ENCODE results near the gene TIMP3.

DNA sequence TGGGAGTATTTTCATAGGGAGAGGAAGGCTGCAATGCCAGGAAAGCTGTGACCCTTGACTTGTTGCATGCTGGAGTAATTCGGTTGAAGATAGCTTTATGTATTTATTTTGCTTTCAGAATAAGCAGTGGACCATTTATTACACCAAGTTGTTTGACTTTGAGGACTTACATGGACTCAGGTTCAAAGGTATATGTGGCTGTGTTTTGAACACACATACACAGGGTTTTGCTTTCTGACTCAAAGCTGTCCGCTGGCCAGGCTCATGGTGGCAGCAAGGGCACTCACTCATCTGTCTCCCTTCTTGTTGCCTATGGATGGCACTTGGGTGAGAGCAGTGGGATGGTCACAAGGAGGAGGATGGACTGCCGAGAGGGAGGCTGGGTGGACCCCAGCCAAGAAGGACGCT is 6.5 kb downstream of the TIMP3 start:
- TF ChIP-seq, protein P1, sequence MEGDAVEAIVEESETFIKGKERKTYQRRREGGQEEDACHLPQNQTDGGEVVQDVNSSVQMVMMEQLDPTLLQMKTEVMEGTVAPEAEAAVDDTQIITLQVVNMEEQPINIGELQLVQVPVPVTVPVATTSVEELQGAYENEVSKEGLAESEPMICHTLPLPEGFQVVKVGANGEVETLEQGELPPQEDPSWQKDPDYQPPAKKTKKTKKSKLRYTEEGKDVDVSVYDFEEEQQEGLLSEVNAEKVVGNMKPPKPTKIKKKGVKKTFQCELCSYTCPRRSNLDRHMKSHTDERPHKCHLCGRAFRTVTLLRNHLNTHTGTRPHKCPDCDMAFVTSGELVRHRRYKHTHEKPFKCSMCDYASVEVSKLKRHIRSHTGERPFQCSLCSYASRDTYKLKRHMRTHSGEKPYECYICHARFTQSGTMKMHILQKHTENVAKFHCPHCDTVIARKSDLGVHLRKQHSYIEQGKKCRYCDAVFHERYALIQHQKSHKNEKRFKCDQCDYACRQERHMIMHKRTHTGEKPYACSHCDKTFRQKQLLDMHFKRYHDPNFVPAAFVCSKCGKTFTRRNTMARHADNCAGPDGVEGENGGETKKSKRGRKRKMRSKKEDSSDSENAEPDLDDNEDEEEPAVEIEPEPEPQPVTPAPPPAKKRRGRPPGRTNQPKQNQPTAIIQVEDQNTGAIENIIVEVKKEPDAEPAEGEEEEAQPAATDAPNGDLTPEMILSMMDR (IDR thresholded peaks at IDR 0.05; ENCODE audit: extremely low read depth in 1 of 2, insufficient read depth in 1 of 2, low read depth in 1 of 2, low read length in 2 of 2), result no peak
- TF ChIP-seq POLR2A (IDR thresholded peaks at IDR 0.05; ENCODE audit: low read depth, low read length) (no peak), EZH2 (IDR thresholded peaks at IDR 0.05; ENCODE audit: borderline replicate concordance, low read depth, low read length, severe bottlenecking) (no peak), MYC (IDR thresholded peaks at IDR 0.05; ENCODE audit: low read depth, low read length) (no peak)
- TF ChIP-seq, protein P2, sequence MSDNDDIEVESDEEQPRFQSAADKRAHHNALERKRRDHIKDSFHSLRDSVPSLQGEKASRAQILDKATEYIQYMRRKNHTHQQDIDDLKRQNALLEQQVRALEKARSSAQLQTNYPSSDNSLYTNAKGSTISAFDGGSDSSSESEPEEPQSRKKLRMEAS (IDR thresholded peaks at IDR 0.05; ENCODE audit: insufficient read depth, insufficient read length), result no peak
